Transverse colon (tissue), 4 donors: ENCODE data around the gene SUGCT. TPM values are rescaled to one million over a fixed set of nuclear protein-coding genes. Genes with fewer than 3 reads are reported as not detected.

Experiments
- DNase-seq: peaks from one replicate; pipeline ENCODE4 v3.0.0-alpha.2; 2019
- H3K27ac ChIP-seq, 4 donors: fragments of 200-600 bp; sonication (generic); 2 replicates each; pipeline ENCODE4 v1.5.1; 2016 to 2018; ENCODE audit warnings: inconsistent platforms in 4 of 4
- H3K27me3 ChIP-seq: fragments of 200-600 bp; sonication (generic); 2 replicates; pipeline ENCODE4 v1.5.1; 2017; ENCODE audit warnings: inconsistent platforms
- H3K36me3 ChIP-seq, 4 donors: fragments of 200-600 bp; sonication (generic); 2 replicates each; pipeline ENCODE4 v1.5.1; 2017 to 2019; ENCODE audit warnings: inconsistent platforms in 4 of 4
- H3K4me1 ChIP-seq, 4 donors: fragments of 200-600 bp; sonication (generic); 2 replicates each; pipeline ENCODE4 v1.5.1; 2017 to 2020; ENCODE audit warnings: inconsistent platforms in 4 of 4
- H3K4me3 ChIP-seq, 4 donors: fragments of 200-600 bp; sonication (generic); 1 replicate in 1 of 4; 2 replicates in 3 of 4; pipeline versions ENCODE4 v1.5.1 to v1.6.1; 2017 to 2019; ENCODE audit warnings: inconsistent platforms in 4 of 4
- H3K9me3 ChIP-seq, 2 donors: fragments of 200-600 bp; sonication (generic); 2 replicates each; pipeline ENCODE4 v1.5.1; 2017 to 2019; ENCODE audit warnings: inconsistent platforms in 2 of 2
- CTCF ChIP-seq, 5 experiments: fragments of 200-600 bp in 3 of 5; fragments of 450-650 bp in 2 of 5; sonication (generic) in 3 of 5; IDR thresholded peaks; 1 replicate in 2 of 5; 2 replicates in 3 of 5; pipeline ENCODE4 v1.5.1; 2016 to 2017; ENCODE audit warnings: antibody characterized with exemption in 5 of 5, inconsistent platforms in 3 of 5, mild to moderate bottlenecking in 2 of 5, moderate library complexity in 1 of 5
- EP300 ChIP-seq: sonication (generic); formaldehyde crosslinking; IDR thresholded peaks from one replicate; pipeline ENCODE4 v1.6.1; 2017; ENCODE audit warnings: antibody characterized with exemption, low read depth
- POLR2A ChIP-seq: fragments of 450-650 bp; IDR thresholded peaks from one replicate; pipeline ENCODE4 v1.6.1; 2016; ENCODE audit warnings: antibody characterized with exemption, mild to moderate bottlenecking, moderate library complexity
- POLR2AphosphoS5 ChIP-seq, 3 donors: sonication (generic); formaldehyde crosslinking; IDR thresholded peaks; one replicate each; pipeline ENCODE4 v1.6.1; 2016; ENCODE audit warnings: antibody characterized with exemption in 3 of 3
- WGBS, 2 donors: methylation state at CpG; one replicate each; pipeline ENCODE4 v1.1.5; 2018; ENCODE audit warnings: low coverage in 1 of 2; 5-methylcytosine and 5-hydroxymethylcytosine counted together
- in situ Hi-C, 4 donors: fragments of 200-750 bp; cut with MboI; loops; one replicate each; pipeline versions ENCODE4 v1.15.0 to v1.15.1; 2017; ENCODE audit warnings: low sequenced_read_pairs in 3 of 4, low pct_ligation_motif_present in 1 of 4, low pct_unique_long_range_greater_than_20kb in 1 of 4
- intact Hi-C: fragments of 100-400 bp; cut with DNase I; formaldehyde crosslinking; loops from one replicate; pipeline ENCODE4 v1.15.1; 2023; ENCODE audit warnings: low total_unique reads
- total RNA-seq, 4 donors: library from RNA; depleted of rRNA; stranded (reverse); fragments of >200 nt; gene quantifications; one replicate each; pipeline ENCODE4 v1.1.0, GENCODE V29; 2016

Gene SUGCT
- total RNA-seq, 4 donors from 2014 or later: 2.6 to 44.5 (median 15.9) TPM

- WGBS, 2 donors: 70 to 73% methylated on average over 1 of the region's 1 CpG
- in situ Hi-C loops: no loop called here
- no peak for DNase-seq
- Histone ChIP-seq H3K4me1 (peaks cover 0 to 3% (median 0%) of the 10 kb centered on the region in 4 donors), H3K9me3 (no peaks in the 10 kb centered on the region), H3K27me3 (no peaks in the 10 kb centered on the region), H3K4me3 (no peak overlapping the region), H3K27ac (no peak overlapping the region), H3K36me3 (no peaks in the 10 kb centered on the region)
- intact Hi-C loops: no loop called here
- TF ChIP-seq POLR2AphosphoS5 (IDR thresholded peaks at IDR 0.05) (no peak), EP300 (no peak), CTCF (IDR thresholded peaks at IDR 0.05) (no peak), POLR2A (no peak)
Observed at GRCh38 chr7:40526951-40527715, 392.3 kb downstream of the SUGCT start.

- H3K27ac ChIP-seq: no peak overlapping the region
- in situ Hi-C loops (no loop called here), intact Hi-C loops (no loop called here)
- no peaks in the 10 kb centered on the region for H3K9me3 ChIP-seq
- DNase-seq: no peak
- peaks cover 0 to 3% (median 0%) of the 10 kb centered on the region in 4 donors for H3K4me1 ChIP-seq
- H3K4me3 ChIP-seq: no peak overlapping the region
- TF ChIP-seq EP300 (no peak), POLR2AphosphoS5 (IDR thresholded peaks at IDR 0.05) (no peak), CTCF (IDR thresholded peaks at IDR 0.05) (no peak), POLR2A (no peak)
- no peaks in the 10 kb centered on the region for H3K27me3 ChIP-seq
- H3K36me3 ChIP-seq: no peaks in the 10 kb centered on the region
Observed at GRCh38 chr7:40527723-40528122, 392.9 kb downstream of the SUGCT start.

GRCh38 chr7:40530292-40530691, 395.5 kb downstream of the SUGCT start:
- in situ Hi-C loops (no loop called here), intact Hi-C loops (no loop called here)
- no peak for TF ChIP-seq POLR2A
- no peaks in the 10 kb centered on the region for H3K27me3 ChIP-seq
- H3K36me3 ChIP-seq: no peaks in the 10 kb centered on the region
- no peak overlapping the region for H3K4me3 ChIP-seq
- H3K4me1 ChIP-seq: peaks cover 0 to 3% (median 0%) of the 10 kb centered on the region in 4 donors
- H3K27ac ChIP-seq: no peak overlapping the region
- H3K9me3 ChIP-seq: no peaks in the 10 kb centered on the region
- no peak for DNase-seq

- intact Hi-C loops (no loop called here), in situ Hi-C loops (no loop called here)
- no peak for TF ChIP-seq EP300
- no peak for TF ChIP-seq POLR2AphosphoS5 (IDR thresholded peaks at IDR 0.05)
- no peak for TF ChIP-seq POLR2A
- TF ChIP-seq CTCF (IDR thresholded peaks at IDR 0.05): no peak
- H3K36me3 ChIP-seq: no peaks in the 10 kb centered on the region
- H3K27me3 ChIP-seq: no peaks in the 10 kb centered on the region
- 96% methylated on average over 3 of the region's 3 CpGs; no CpG with 5 or more reads in 1 of the 2 donors for WGBS, 2 donors
- H3K4me1 ChIP-seq: no peaks in the 10 kb centered on the region
- no peak for DNase-seq
- H3K9me3 ChIP-seq: no peaks in the 10 kb centered on the region
- no peak overlapping the region for H3K4me3 ChIP-seq
- no peak overlapping the region for H3K27ac ChIP-seq
Observed at GRCh38 chr7:40531956-40532355, 397.2 kb downstream of the SUGCT start.

GRCh38 chr7:40535678-40536077, 400.9 kb downstream of the SUGCT start:
- in situ Hi-C loops: no loop called here
- Histone ChIP-seq H3K4me3 (no peak overlapping the region), H3K27ac (no peak overlapping the region), H3K27me3 (no peaks in the 10 kb centered on the region), H3K4me1 (no peaks in the 10 kb centered on the region), H3K36me3 (no peaks in the 10 kb centered on the region), H3K9me3 (no peaks in the 10 kb centered on the region)
- TF ChIP-seq EP300: no peak
- no peak for DNase-seq
- intact Hi-C loops: no loop called here
- 84 to 90% methylated on average over 3 of the region's 3 CpGs for WGBS, 2 donors
